H1 (cell line): ENCODE measurements around the gene E2F3. TPM values are rescaled to one million over a fixed set of nuclear protein-coding genes. Genes with fewer than 3 reads are reported as not detected.

Experiments
- CTCF ChIA-PET: fragments of 300-600 bp; sonication (Branson Sonifier 250); formaldehyde crosslinking; loops from one replicate; lab custom pipeline; 2021; ENCODE audit not compliant: partially characterized antibody; lab: Charles Lee
- POLR2A ChIA-PET: fragments of 300-600 bp; sonication (Branson Sonifier 250); formaldehyde crosslinking; loops from one replicate; lab custom pipeline; 2021; ENCODE audit warnings: inconsistent platforms; ENCODE audit not compliant: partially characterized antibody; lab: Charles Lee
- DNase-seq, 2 experiments: peaks; one replicate each; pipeline versions ENCODE4 v3.0.0 to v3.0.0-alpha.2; 2010 to 2022; ENCODE audit warnings: low spot score in 2 of 2, low read depth in 1 of 2, mixed read lengths in 1 of 2
- FAIRE-seq: peaks from 2 replicates; lab custom pipeline; 2011; peaks lifted over from hg19 to GRCh38; lab: Jason Lieb, UNC
- H2AFZ ChIP-seq: 2 replicates; pipeline ENCODE4 v1.8.1; 2012; ENCODE audit warnings: low read length, inconsistent platforms
- H2AK5ac ChIP-seq: 2 replicates; pipeline ENCODE4 v1.6.1; 2013; ENCODE audit warnings: low read depth, low read length
- H2BK120ac ChIP-seq: replicated peaks from 2 replicates; pipeline ENCODE3; 2013; ENCODE audit warnings: low read depth, low read length, inconsistent platforms
- H2BK12ac ChIP-seq: 2 replicates; pipeline ENCODE4 v1.6.1; 2013; ENCODE audit warnings: low read depth, low read length
- H2BK15ac ChIP-seq: 2 replicates; pipeline ENCODE4 v1.6.1; 2013; ENCODE audit warnings: low read length
- H2BK20ac ChIP-seq: 2 replicates; pipeline ENCODE4 v1.6.1; 2013; ENCODE audit warnings: low read length
- H2BK5ac ChIP-seq: 2 replicates; pipeline ENCODE4 v1.6.1; 2013; ENCODE audit warnings: low read depth, low read length
- H3K14ac ChIP-seq: 2 replicates; pipeline ENCODE4 v1.6.1; 2013; ENCODE audit warnings: inconsistent platforms; ENCODE audit not compliant: insufficient read length
- H3K18ac ChIP-seq: 2 replicates; pipeline ENCODE4 v1.6.1; 2013; ENCODE audit warnings: low read length; ENCODE audit errors: extremely low read depth
- H3K23ac ChIP-seq: 2 replicates; pipeline ENCODE4 v1.6.1; 2013; ENCODE audit warnings: inconsistent platforms; ENCODE audit not compliant: insufficient read length
- H3K23me2 ChIP-seq: 2 replicates; pipeline ENCODE4 v1.6.1; 2013; ENCODE audit warnings: low read depth, low read length
- H3K27ac ChIP-seq: 2 replicates; pipeline ENCODE4 v1.6.1; 2011; ENCODE audit warnings: low read depth, low read length, inconsistent platforms
- H3K27me3 ChIP-seq, 4 experiments: replicated peaks in 1 of 4; 1 replicate in 1 of 4; 2 replicates in 3 of 4; pipeline versions ENCODE4 v1.6.1 to v1.8.1; 2011 to 2013; ENCODE audit warnings: low read length in 3 of 4, mild to moderate bottlenecking in 3 of 4, inconsistent platforms in 2 of 4, mixed read lengths in 2 of 4, moderate library complexity in 1 of 4; ENCODE audit not compliant: control insufficient read depth in 3 of 4, insufficient read depth in 3 of 4; ENCODE audit errors: extremely low read depth in 1 of 4
- H3K36me3 ChIP-seq, 4 experiments: 2 replicates each; pipeline versions ENCODE4 v1.6.1 to v1.8.1; 2011 to 2013; ENCODE audit warnings: mild to moderate bottlenecking in 4 of 4, low read length in 3 of 4, moderate library complexity in 2 of 4, control low read depth in 1 of 4, inconsistent platforms in 1 of 4; ENCODE audit not compliant: insufficient read depth in 4 of 4, control insufficient read depth in 2 of 4
- H3K4ac ChIP-seq: replicated peaks from 2 replicates; pipeline ENCODE3; 2013; ENCODE audit warnings: low read length, low read depth, mixed read lengths, inconsistent platforms; ENCODE audit not compliant: insufficient read length
- H3K4me1 ChIP-seq, 4 experiments: replicated peaks in 1 of 4; 1 replicate in 1 of 4; 2 replicates in 3 of 4; pipeline versions ENCODE4 v1.6.1 to v1.8.1; 2011 to 2013; ENCODE audit warnings: low read length in 3 of 4, inconsistent platforms in 2 of 4, mixed read lengths in 1 of 4; ENCODE audit not compliant: insufficient read depth in 4 of 4, control insufficient read depth in 3 of 4
- H3K4me2 ChIP-seq, 2 experiments: 2 replicates each; pipeline versions ENCODE4 v1.6.1 to v1.8.1; 2011 to 2013; ENCODE audit warnings: low read depth in 2 of 2, low read length in 2 of 2, control low read depth in 1 of 2, inconsistent platforms in 1 of 2, mild to moderate bottlenecking in 1 of 2; ENCODE audit not compliant: insufficient read depth in 1 of 2
- H3K4me3 ChIP-seq, 4 experiments: fragments of 200-600, 300-600 bp in 1 of 4; sonication (generic), shearing (Covaris generic), sonication (Bioruptor Twin) in 1 of 4; 2 replicates each; pipeline versions ENCODE4 v1.5.1 to v1.8.1; 2011 to 2016; ENCODE audit warnings: low read length in 4 of 4, low read depth in 3 of 4, control low read depth in 2 of 4, inconsistent platforms in 2 of 4, mild to moderate bottlenecking in 2 of 4, mixed read lengths in 1 of 4, moderate library complexity in 1 of 4; ENCODE audit not compliant: insufficient read depth in 2 of 4; ENCODE audit errors: extremely low read depth in 1 of 4
- H3K56ac ChIP-seq: replicated peaks from 2 replicates; pipeline ENCODE3; 2013; ENCODE audit warnings: low read depth, mild to moderate bottlenecking, mixed read lengths, low read length, inconsistent platforms; ENCODE audit not compliant: insufficient read length
- H3K79me1 ChIP-seq: 2 replicates; pipeline ENCODE4 v1.6.1; 2013; ENCODE audit warnings: low read depth, low read length, control low read depth
- H3K79me2 ChIP-seq, 2 experiments: 2 replicates each; pipeline versions ENCODE4 v1.6.1 to v1.8.1; 2012 to 2013; ENCODE audit warnings: low read length in 2 of 2, mild to moderate bottlenecking in 2 of 2, inconsistent platforms in 1 of 2; ENCODE audit not compliant: insufficient read depth in 2 of 2, control insufficient read depth in 1 of 2
- H3K9ac ChIP-seq, 4 experiments: replicated peaks in 1 of 4; 1 replicate in 1 of 4; 2 replicates in 3 of 4; pipeline versions ENCODE4 v1.6.1 to v1.8.1; 2011 to 2013; ENCODE audit warnings: low read depth in 3 of 4, low read length in 3 of 4, control low read depth in 2 of 4, mild to moderate bottlenecking in 2 of 4, moderate library complexity in 2 of 4, inconsistent platforms in 1 of 4; ENCODE audit errors: extremely low read depth in 1 of 4
- H3K9me3 ChIP-seq, 2 experiments: 2 replicates each; pipeline versions ENCODE4 v1.6.1 to v1.8.1; 2012 to 2013; ENCODE audit warnings: mild to moderate bottlenecking in 2 of 2, moderate library complexity in 2 of 2, control low read depth in 1 of 2, inconsistent platforms in 1 of 2, low read depth in 1 of 2, low read length in 1 of 2, mixed read lengths in 1 of 2; ENCODE audit not compliant: insufficient read depth in 2 of 2
- H4K20me1 ChIP-seq, 2 experiments: replicated peaks in 1 of 2; 2 replicates each; pipeline versions ENCODE3 to v1.8.1; 2011 to 2013; ENCODE audit warnings: inconsistent platforms in 2 of 2, low read length in 2 of 2, mild to moderate bottlenecking in 1 of 2; ENCODE audit not compliant: insufficient read depth in 2 of 2, control insufficient read depth in 1 of 2
- H4K5ac ChIP-seq: 2 replicates; pipeline ENCODE4 v1.6.1; 2013; ENCODE audit warnings: low read length, low read depth, mixed read lengths, inconsistent platforms; ENCODE audit not compliant: insufficient read length
- H4K8ac ChIP-seq: 2 replicates; pipeline ENCODE4 v1.8.0; 2013; ENCODE audit warnings: mild to moderate bottlenecking, moderate library complexity, low read length, inconsistent platforms; ENCODE audit not compliant: insufficient read depth; ENCODE audit errors: extremely low read depth
- H4K91ac ChIP-seq: replicated peaks from 2 replicates; pipeline ENCODE3; 2013; ENCODE audit warnings: low read length, mixed read lengths, inconsistent platforms; ENCODE audit not compliant: insufficient read length
- ASH2L ChIP-seq: fragments of 200-600, 300-600 bp; sonication (generic); IDR thresholded peaks from one replicate; pipeline ENCODE4 v1.7.1; 2017; ENCODE audit warnings: low read length
- BCL11A ChIP-seq, 2 experiments: IDR thresholded peaks; one replicate each; pipeline ENCODE4 v1.6.1; 2011; ENCODE audit warnings: low read depth in 2 of 2, low read length in 2 of 2, mild to moderate bottlenecking in 2 of 2
- CBX8 ChIP-seq: fragments of 300-800, 300-1000 bp; sonication (generic); IDR thresholded peaks from 2 replicates; pipeline ENCODE4 v1.7.1; 2016; ENCODE audit warnings: low read depth, low read length, borderline replicate concordance
- CEBPB ChIP-seq: IDR thresholded peaks from 2 replicates; pipeline ENCODE4 v1.6.1; 2012; ENCODE audit warnings: low read depth, low read length
- CHD1 ChIP-seq: IDR thresholded peaks from 2 replicates; pipeline ENCODE4 v1.6.1; 2012; ENCODE audit warnings: low read depth, low read length, improper control_type of control experiment
- CHD2 ChIP-seq: IDR thresholded peaks from 2 replicates; pipeline ENCODE4 v1.6.1; 2012; ENCODE audit warnings: low read length, improper control_type of control experiment
- EP300 ChIP-seq, 2 experiments: IDR thresholded peaks; 1 replicate in 1 of 2; 2 replicates in 1 of 2; pipeline ENCODE4 v1.6.1; 2011 to 2012; ENCODE audit warnings: low read depth in 2 of 2, low read length in 2 of 2, mild to moderate bottlenecking in 2 of 2, borderline replicate concordance in 1 of 2, inconsistent platforms in 1 of 2, moderate library complexity in 1 of 2
- KDM4A ChIP-seq: IDR thresholded peaks from one replicate; pipeline ENCODE4 v1.7.1; 2012; ENCODE audit warnings: low read depth, mild to moderate bottlenecking, moderate library complexity, low read length, inconsistent platforms; ENCODE audit not compliant: severe bottlenecking
- KDM5A ChIP-seq: fragments of 200-600 bp; IDR thresholded peaks from 2 replicates; pipeline ENCODE4 v1.7.1; 2012; ENCODE audit warnings: mild to moderate bottlenecking, low read length, inconsistent platforms, mixed read lengths
- PHF8 ChIP-seq: fragments of 200-600 bp; sonication (generic); conservative IDR thresholded peaks from 2 replicates; pipeline ENCODE4 v1.7.1; 2012; ENCODE audit warnings: low read depth, mild to moderate bottlenecking, inconsistent platforms, low read length, moderate library complexity
- RAD21 ChIP-seq, 2 experiments: IDR thresholded peaks in 1 of 2; conservative IDR thresholded peaks in 1 of 2; 2 replicates each; pipeline ENCODE4 v1.6.1; 2011; ENCODE audit warnings: low read depth in 2 of 2, low read length in 2 of 2, improper control_type of control experiment in 1 of 2, inconsistent platforms in 1 of 2, mild to moderate bottlenecking in 1 of 2, moderate library complexity in 1 of 2
- TAF1 ChIP-seq: IDR thresholded peaks from 2 replicates; pipeline ENCODE4 v1.6.1; 2011; ENCODE audit warnings: mild to moderate bottlenecking, low read depth, low read length
- YY1 ChIP-seq: IDR thresholded peaks from 2 replicates; pipeline ENCODE4 v1.6.1; 2011; ENCODE audit warnings: low read depth, mild to moderate bottlenecking, low read length
- WGBS, 2 experiments: shearing (Covaris generic) in 1 of 2; methylation state at CpG; one replicate each; pipeline versions ENCODE4 v1.1.6 to v1.1.7; 2013 to 2015; ENCODE audit warnings: low lambda C conversion rate in 2 of 2, mixed read lengths in 2 of 2, inconsistent platforms in 1 of 2, low coverage in 1 of 2, missing lambda C conversion rate in 1 of 2; ENCODE audit not compliant: insufficient replicate concordance in 2 of 2, insufficient coverage in 1 of 2, insufficient read length in 1 of 2; ENCODE audit errors: extremely low coverage in 1 of 2, missing lambda C conversion rate in 1 of 2; 5-methylcytosine and 5-hydroxymethylcytosine counted together
- polyA plus RNA-seq, 7 experiments: library from polyadenylated mRNA; depleted of rRNA in 3 of 7; stranded (reverse) in 5 of 7; unstranded in 2 of 7; fragments of >200 nt in 5 of 7; fragments of 200-250 nt in 2 of 7; gene quantifications; 1 replicate in 5 of 7; 2 replicates in 1 of 7; 4 replicates in 1 of 7; pipeline versions ENCODE4 v1.2.1 to v1.2.3, GENCODE V29; 2011 to 2013; ENCODE audit warnings: missing spikeins in 2 of 7, mixed read lengths in 2 of 7
- total RNA-seq: library from RNA; stranded (reverse); fragmentation: NEBNext Ultra II Directional; extraction: Animal tissue kit (Norgen Biotek cat#: 25700); gene quantifications from 2 replicates; pipeline ENCODE4 v1.2.1, GENCODE V29; 2021
- TF ChIP-seq, protein P1 (sequence below): IDR thresholded peaks from 2 replicates; pipeline ENCODE4 v1.6.1; 2011; ENCODE audit warnings: low read length, improper control_type of control experiment

Gene E2F3
- total and polyA plus RNA-seq, 2 of the 8 experiments (the other 6 are each of a cell fraction or from before 2014, with no cell fraction given): 14.9 to 42.2 TPM

DNA sequence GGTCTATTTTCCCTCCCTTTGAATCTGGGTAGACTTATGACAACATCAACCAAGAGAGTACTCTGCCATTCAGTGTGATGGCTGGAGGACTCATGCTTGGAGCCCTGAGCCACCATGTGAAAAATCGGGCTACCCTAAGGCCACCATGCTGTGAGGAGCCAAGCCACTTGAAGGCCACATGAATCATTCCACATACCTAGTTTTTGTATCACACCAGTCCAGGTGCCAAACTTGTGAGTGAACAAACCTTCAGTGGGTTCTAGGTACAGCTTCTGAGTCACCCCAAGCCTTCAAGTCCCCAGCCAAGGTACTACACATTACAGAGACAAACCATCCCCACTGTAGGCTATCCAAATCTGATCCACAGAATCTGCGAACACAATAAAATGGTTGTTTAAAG is 37.4 kb upstream of the E2F3 start:
- Histone ChIP-seq H3K14ac (no peak overlapping the region), H3K4me3 (no peak overlapping the region), H4K5ac (no peak overlapping the region), H3K9ac (no peak overlapping the region), H2BK12ac (no peak overlapping the region), H3K4me2 (no peak overlapping the region), H3K36me3 (no peaks in the 10 kb centered on the region), H4K8ac (no peak overlapping the region), H2AK5ac (no peak overlapping the region), H3K18ac (no peak overlapping the region), H3K4ac (no peak overlapping the region), H3K56ac (no peak overlapping the region), H3K9me3 (no peaks in the 10 kb centered on the region), H3K79me2 (no peaks in the 10 kb centered on the region), H3K79me1 (no peaks in the 10 kb centered on the region), H3K4me1 (no peaks in the 10 kb centered on the region), H2AFZ (no peak overlapping the region), H3K27ac (no peak overlapping the region), H3K23ac (no peak overlapping the region), H2BK20ac (no peak overlapping the region), H4K20me1 (no peaks in the 10 kb centered on the region), H2BK5ac (no peak overlapping the region), H2BK120ac (no peak overlapping the region), H2BK15ac (no peak overlapping the region), H4K91ac (no peak overlapping the region), H3K23me2 (no peaks in the 10 kb centered on the region), H3K27me3 (no peaks in the 10 kb centered on the region; a peak in 1 of 7 replicates)
- no peak for FAIRE-seq
- ChIA-PET POLR2A (no interaction called here), CTCF (no interaction called here)
- 98% methylated on average over 2 of the region's 2 CpGs; no CpG with 5 or more reads in 1 of the 2 experiments for WGBS, 2 experiments
- no peak for DNase-seq
- TF ChIP-seq EP300 (IDR thresholded peaks at IDR 0.05; ENCODE audit: borderline replicate concordance in 1 of 2, low read depth in 2 of 2, low read length in 2 of 2): no peak
- TF ChIP-seq CHD2: no peak
- no peak for TF ChIP-seq TAF1
- no peak for TF ChIP-seq CHD1
- TF ChIP-seq CEBPB: no peak
- no peak for TF ChIP-seq CBX8
- no peak for TF ChIP-seq BCL11A (IDR thresholded peaks at IDR 0.05; ENCODE audit: low read depth in 2 of 2, low read length in 2 of 2)
- TF ChIP-seq ASH2L: no peak
- no peak for TF ChIP-seq PHF8
- no peak for TF ChIP-seq RAD21 (IDR thresholded peaks at IDR 0.05 in 1 of 2, conservative IDR thresholded peaks at IDR 0.05 in 1 of 2; ENCODE audit: low read depth in 2 of 2, low read length in 2 of 2)
- no peak for TF ChIP-seq YY1
- no peak for TF ChIP-seq KDM4A
- no peak for TF ChIP-seq KDM5A
- TF ChIP-seq, protein P1, sequence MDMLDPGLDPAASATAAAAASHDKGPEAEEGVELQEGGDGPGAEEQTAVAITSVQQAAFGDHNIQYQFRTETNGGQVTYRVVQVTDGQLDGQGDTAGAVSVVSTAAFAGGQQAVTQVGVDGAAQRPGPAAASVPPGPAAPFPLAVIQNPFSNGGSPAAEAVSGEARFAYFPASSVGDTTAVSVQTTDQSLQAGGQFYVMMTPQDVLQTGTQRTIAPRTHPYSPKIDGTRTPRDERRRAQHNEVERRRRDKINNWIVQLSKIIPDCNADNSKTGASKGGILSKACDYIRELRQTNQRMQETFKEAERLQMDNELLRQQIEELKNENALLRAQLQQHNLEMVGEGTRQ: no peak
